OCI-LY7 (cell line): ENCODE results near the gene DPEP2. TPM values are rescaled to one million over a fixed set of nuclear protein-coding genes. Genes with fewer than 3 reads are reported as not detected.

Experiments
- small RNA-seq: library from RNA; depleted of rRNA; stranded (forward); fragments of <200 nt; gene quantifications from one replicate; pipeline ENCODE3, GENCODE V24; 2014
- total RNA-seq, 2 experiments: library from RNA; depleted of rRNA in 1 of 2; stranded (reverse); fragments of >200 nt in 1 of 2; shearing (Covaris generic) in 1 of 2; gene quantifications; 2 replicates each; pipeline ENCODE4 v1.2.3, GENCODE V29; 2014 to 2022

The DPEP2 gene
- total RNA-seq, 2 experiments from 2014 or later, result 0.22 to 0.23 TPM

Small RNAs within 50 kb of the gene (small RNA-seq; reads per million reads assigned to genes)
- not detected for gene RNU6-359P

Other genes starting within 250 kb of the DPEP2 start
- gene RANBP10, start 192.9 kb downstream of the DPEP2 start, total RNA-seq (2014; rRNA removed; shearing (Covaris generic)), result 6.7 and 12.3 TPM in 2 replicates
- gene RANBP10, start 192.9 kb downstream of the DPEP2 start, total RNA-seq (2022), result 20.0 and 21.4 TPM in 2 replicates
- 0.28 and 0.76 TPM in 2 replicates for gene TSNAXIP1, start 192.6 kb downstream of the DPEP2 start, total RNA-seq (2014; rRNA removed; shearing (Covaris generic))
- gene TSNAXIP1, start 192.6 kb downstream of the DPEP2 start, total RNA-seq (2022), result 0.68 and 0.91 TPM in 2 replicates
- gene THAP11, start 157.2 kb downstream of the DPEP2 start, total RNA-seq (2014; rRNA removed; shearing (Covaris generic)), result 52.9 and 66.3 TPM in 2 replicates
- 38.8 and 39.5 TPM in 2 replicates for gene THAP11, start 157.2 kb downstream of the DPEP2 start, total RNA-seq (2022)
- 168 and 187 TPM in 2 replicates for gene NUTF2, start 152.6 kb downstream of the DPEP2 start, total RNA-seq (2014; rRNA removed; shearing (Covaris generic))
- gene NUTF2, start 152.6 kb downstream of the DPEP2 start, total RNA-seq (2022), result 143 and 144 TPM in 2 replicates
- gene CENPT, start 151.8 kb downstream of the DPEP2 start, total RNA-seq (2014; rRNA removed; shearing (Covaris generic)), result 74.7 and 85.3 TPM in 2 replicates
- 48.9 and 55.4 TPM in 2 replicates for gene CENPT, start 151.8 kb downstream of the DPEP2 start, total RNA-seq (2022)
- gene EDC4, start 126.4 kb downstream of the DPEP2 start, total RNA-seq (2014; rRNA removed; shearing (Covaris generic)), result 58.4 and 89.6 TPM in 2 replicates
- gene EDC4, start 126.4 kb downstream of the DPEP2 start, total RNA-seq (2022), result 86.6 and 100 TPM in 2 replicates
- gene NRN1L, start 114.6 kb downstream of the DPEP2 start, total RNA-seq (2014; rRNA removed; shearing (Covaris generic)), result 0.66 and 1.7 TPM in 2 replicates
- gene NRN1L, start 114.6 kb downstream of the DPEP2 start, total RNA-seq (2022), result 0.80 and 1.2 TPM in 2 replicates
- 9.7 and 10.4 TPM in 2 replicates for gene PSKH1, start 106.2 kb downstream of the DPEP2 start, total RNA-seq (2014; rRNA removed; shearing (Covaris generic))
- gene PSKH1, start 106.2 kb downstream of the DPEP2 start, total RNA-seq (2022), result 23.8 and 27.1 TPM in 2 replicates
- gene CTRL, start 67.6 kb downstream of the DPEP2 start, total RNA-seq (2014; rRNA removed; shearing (Covaris generic)), result 5.9 and 9.6 TPM in 2 replicates
- gene CTRL, start 67.6 kb downstream of the DPEP2 start, total RNA-seq (2022), result 4.0 and 5.1 TPM in 2 replicates
- gene PSMB10, start 62.6 kb downstream of the DPEP2 start, total RNA-seq (2014; rRNA removed; shearing (Covaris generic)), result 179 and 227 TPM in 2 replicates
- 89.9 and 98.2 TPM in 2 replicates for gene PSMB10, start 62.6 kb downstream of the DPEP2 start, total RNA-seq (2022)
- gene LCAT, start 55.4 kb downstream of the DPEP2 start, total RNA-seq (2014; rRNA removed; shearing (Covaris generic)), result 4.1 and 4.4 TPM in 2 replicates
- gene LCAT, start 55.4 kb downstream of the DPEP2 start, total RNA-seq (2022), result 9.8 and 10.8 TPM in 2 replicates
- gene SLC12A4, start 30.8 kb downstream of the DPEP2 start, total RNA-seq (2014; rRNA removed; shearing (Covaris generic)), result 8.3 and 10.0 TPM in 2 replicates
- 16.7 and 22.5 TPM in 2 replicates for gene SLC12A4, start 30.8 kb downstream of the DPEP2 start, total RNA-seq (2022)
- not detected in 2 replicates for gene DPEP3, start 19.0 kb downstream of the DPEP2 start, total RNA-seq (2014; rRNA removed; shearing (Covaris generic))
- gene DPEP3, start 19.0 kb downstream of the DPEP2 start, total RNA-seq (2022), result not detected in 2 replicates
- 0.72 TPM in 1 of 2 replicates, not detected in the other for gene DPEP2NB, start 16.4 kb upstream of the DPEP2 start, total RNA-seq (2014; rRNA removed; shearing (Covaris generic))
- not detected in 2 replicates for gene DPEP2NB, start 16.4 kb upstream of the DPEP2 start, total RNA-seq (2022)
- gene DDX28, start 23.7 kb upstream of the DPEP2 start, total RNA-seq (2014; rRNA removed; shearing (Covaris generic)), result 27.9 and 31.4 TPM in 2 replicates
- gene DDX28, start 23.7 kb upstream of the DPEP2 start, total RNA-seq (2022), result 16.9 and 18.1 TPM in 2 replicates
- 19.9 and 20.7 TPM in 2 replicates for gene DUS2, start 23.8 kb upstream of the DPEP2 start, total RNA-seq (2014; rRNA removed; shearing (Covaris generic))
- 32.4 and 34.7 TPM in 2 replicates for gene DUS2, start 23.8 kb upstream of the DPEP2 start, total RNA-seq (2022)
- gene NFATC3, start 85.9 kb upstream of the DPEP2 start, total RNA-seq (2014; rRNA removed; shearing (Covaris generic)), result 60.9 and 73.4 TPM in 2 replicates
- 76.0 and 91.7 TPM in 2 replicates for gene NFATC3, start 85.9 kb upstream of the DPEP2 start, total RNA-seq (2022)
- gene ESRP2, start 236.6 kb upstream of the DPEP2 start, total RNA-seq (2014; rRNA removed; shearing (Covaris generic)), result 0.08 TPM in 1 of 2 replicates, not detected in the other
- gene ESRP2, start 236.6 kb upstream of the DPEP2 start, total RNA-seq (2022), result not detected in 2 replicates
- 38.9 and 46.2 TPM in 2 replicates for gene PLA2G15, start 245.9 kb upstream of the DPEP2 start, total RNA-seq (2014; rRNA removed; shearing (Covaris generic))
- 27.5 and 36.8 TPM in 2 replicates for gene PLA2G15, start 245.9 kb upstream of the DPEP2 start, total RNA-seq (2022)